Large intestine (tissue), 3 donors: ENCODE results near the gene COX4I2. TPM values are rescaled to one million over a fixed set of nuclear protein-coding genes. Genes with fewer than 3 reads are reported as not detected.
"Not testable (repeated sequence)": the region's sequence is repeated elsewhere in the genome, so short reads cannot be mapped to it uniquely, and the experiment has no call there.

ENCODE experiments used
- DNase-seq, 2 donors: peaks; one replicate each; pipeline versions ENCODE4 v3.0.0 to v3.0.0-alpha.2; 2013
- H3K27ac ChIP-seq: one replicate; pipeline ENCODE4 v1.5.1; 2013; ENCODE audit warnings: low read length
- H3K27me3 ChIP-seq: 2 replicates; pipeline ENCODE4 v1.6.1; 2013; ENCODE audit warnings: low read length; ENCODE audit not compliant: control insufficient read depth, insufficient read depth
- H3K36me3 ChIP-seq: 2 replicates; pipeline ENCODE4 v1.6.1; 2013; ENCODE audit warnings: low read length; ENCODE audit not compliant: control insufficient read depth, insufficient read depth
- H3K4me1 ChIP-seq: one replicate; pipeline ENCODE4 v1.6.1; 2013; ENCODE audit warnings: low read length; ENCODE audit not compliant: control insufficient read depth, insufficient read depth
- H3K4me3 ChIP-seq: one replicate; pipeline ENCODE4 v1.5.1; 2013; ENCODE audit warnings: low read length
- H3K9me3 ChIP-seq: one replicate; pipeline ENCODE4 v1.6.1; 2013; ENCODE audit warnings: mild to moderate bottlenecking, low read depth, low read length, moderate library complexity; ENCODE audit not compliant: control insufficient read depth
- WGBS: methylation state at CpG from one replicate; pipeline ENCODE4 v1.1.5; 2013; ENCODE audit warnings: low lambda C conversion rate; ENCODE audit not compliant: insufficient coverage; 5-methylcytosine and 5-hydroxymethylcytosine counted together
- polyA plus RNA-seq: library from polyadenylated mRNA; unstranded; fragments of 120-200 nt; gene quantifications from one replicate; pipeline ENCODE4 v1.2.1, GENCODE V29; 2013

COX4I2 gene
- polyA plus RNA-seq, 1 donor: 1.8 TPM

DNA sequence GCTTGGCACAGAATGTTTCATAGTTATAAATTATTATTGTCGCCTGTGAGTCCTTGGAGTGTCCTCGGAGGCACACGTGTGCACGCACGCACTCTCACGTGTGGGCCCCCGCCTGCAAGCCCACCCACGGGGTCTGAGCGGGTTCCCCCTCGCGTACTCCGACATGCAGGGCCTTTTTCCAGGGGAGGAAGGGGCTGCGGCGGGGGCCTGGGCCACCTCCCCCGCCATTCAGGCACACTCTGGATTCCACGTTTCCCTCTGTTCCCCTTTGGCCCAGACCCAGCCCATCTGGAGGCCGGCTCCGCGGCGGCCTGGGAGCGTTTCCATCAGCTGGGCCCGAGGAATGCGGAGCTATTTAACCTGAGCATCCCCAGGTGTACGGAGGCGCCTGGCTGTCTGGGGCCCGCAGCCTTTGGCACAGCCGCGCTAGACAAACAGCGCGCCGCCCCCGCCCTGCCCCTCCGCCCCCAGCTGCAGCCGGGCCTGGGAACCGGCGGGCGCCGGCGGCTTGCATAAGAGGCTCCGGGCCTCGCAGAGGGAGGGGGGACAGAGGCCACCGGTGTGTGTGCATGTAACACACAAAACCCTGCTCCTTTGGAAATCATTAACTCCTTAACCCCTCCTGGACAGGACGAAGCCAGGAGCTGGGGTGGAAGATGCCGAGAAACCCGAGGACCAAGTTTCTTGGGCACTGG, 29.3 kb upstream of the COX4I2 start:
- DNase-seq: peak; percentile 95 to 99
- Histone ChIP-seq H3K4me3 (peak overlapping the region; percentile 93), H3K27me3 (no peaks in the 10 kb centered on the region), H3K4me1 (peaks cover 61% of the 10 kb centered on the region), H3K36me3 (peaks cover 7% of the 10 kb centered on the region), H3K27ac (peak overlapping the region; percentile 88), H3K9me3 (no peaks in the 10 kb centered on the region)
- WGBS: no CpG with 5 or more reads among the region's 45 CpGs

DNA sequence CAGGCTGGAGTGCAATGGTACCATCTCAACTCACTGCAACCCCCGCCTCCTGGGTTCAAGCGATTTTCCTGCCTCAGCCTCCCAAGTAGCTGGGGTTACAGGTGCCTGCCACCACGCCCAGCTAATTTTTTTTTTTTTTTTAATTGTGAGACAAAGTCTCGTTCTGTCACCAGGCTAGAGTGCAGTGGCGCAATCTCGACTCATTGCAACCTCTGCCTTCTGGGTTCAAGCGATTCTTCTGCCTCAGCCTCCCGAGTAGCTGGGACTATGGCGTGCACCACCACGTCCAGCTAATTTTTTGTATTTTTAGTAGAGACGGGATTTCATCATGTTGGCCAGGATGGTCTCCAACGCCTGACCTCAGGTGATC, 25.5 kb upstream of the COX4I2 start:
- not testable (repeated sequence) for H3K9me3 ChIP-seq, H3K4me3 ChIP-seq, H3K36me3 ChIP-seq, H3K27me3 ChIP-seq
- Histone ChIP-seq H3K27ac (peak overlapping the region; percentile 87), H3K4me1 (peaks cover 51% of the 10 kb centered on the region)
- WGBS: 100% methylated on average over 1 of the region's 12 CpGs
- peak in 1 of 2 donors; percentile 49 for DNase-seq

DNA sequence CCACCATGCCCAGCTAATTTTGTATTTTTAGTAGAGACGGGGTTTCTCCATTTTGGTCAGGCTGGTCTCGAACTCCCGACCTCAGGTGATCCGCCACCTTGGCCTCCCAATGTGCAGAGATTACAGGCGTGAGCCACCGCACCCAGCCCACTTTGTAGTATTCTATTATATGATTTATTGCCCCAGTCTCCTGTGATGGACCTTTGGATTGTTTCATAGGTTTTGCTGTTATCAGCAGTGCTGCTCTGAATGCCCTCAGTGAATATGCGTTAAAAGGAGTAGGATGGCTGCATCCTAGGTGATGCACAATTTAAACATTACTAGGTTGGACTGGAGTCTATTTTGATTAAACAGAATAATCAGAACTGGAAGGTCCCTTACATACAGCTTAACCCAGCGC, 22.3 kb upstream of the COX4I2 start:
- Histone ChIP-seq H3K36me3 (no peaks in the 10 kb centered on the region), H3K27ac (no peak overlapping the region), H3K4me3 (no peak overlapping the region), H3K4me1 (peaks cover 22% of the 10 kb centered on the region), H3K9me3 (no peaks in the 10 kb centered on the region), H3K27me3 (no peaks in the 10 kb centered on the region)
- 80% methylated on average over 1 of the region's 8 CpGs for WGBS
- peak in 1 of 2 donors; percentile 63 for DNase-seq

DNA sequence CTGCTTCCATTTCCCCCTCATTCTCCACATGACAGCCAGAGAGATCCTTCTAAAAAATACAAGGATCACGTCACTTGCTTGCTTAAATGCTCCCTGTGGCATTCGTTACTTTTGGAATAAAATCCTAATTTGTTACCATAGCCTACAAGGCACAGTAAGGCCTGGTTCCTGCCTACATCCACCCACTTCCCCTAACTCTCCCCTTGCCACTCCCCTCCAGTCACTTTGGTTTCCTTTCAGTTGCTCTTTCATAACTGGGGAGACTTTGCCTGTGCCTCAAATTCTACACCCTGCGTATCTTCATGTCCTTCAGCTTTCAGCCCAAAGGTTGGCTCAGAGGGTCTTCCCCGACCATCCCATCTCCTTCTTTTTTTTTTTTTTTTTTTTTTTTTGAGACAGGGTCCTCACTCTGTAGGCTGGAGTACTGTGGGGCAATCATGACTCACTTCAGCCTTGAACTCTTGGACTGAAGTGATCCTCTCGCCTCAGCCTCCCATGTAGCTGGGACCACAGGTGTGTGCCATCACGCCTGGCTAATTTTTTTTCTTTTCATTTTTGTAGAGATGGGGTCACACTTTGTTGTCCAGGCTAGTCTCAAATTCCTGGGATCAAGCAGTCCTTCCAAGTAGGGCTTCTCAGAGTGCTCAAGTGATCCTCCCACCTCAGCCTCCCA, 20.1 kb upstream of the COX4I2 start:
- peaks cover 2% of the 10 kb centered on the region for H3K4me1 ChIP-seq
- DNase-seq: no peak
- H3K27me3 ChIP-seq: no peaks in the 10 kb centered on the region
- no peaks in the 10 kb centered on the region for H3K9me3 ChIP-seq
- H3K27ac ChIP-seq: no peak overlapping the region
- H3K36me3 ChIP-seq: no peaks in the 10 kb centered on the region
- no peak overlapping the region for H3K4me3 ChIP-seq
- WGBS: 96% methylated on average over 3 of the region's 6 CpGs

DNA sequence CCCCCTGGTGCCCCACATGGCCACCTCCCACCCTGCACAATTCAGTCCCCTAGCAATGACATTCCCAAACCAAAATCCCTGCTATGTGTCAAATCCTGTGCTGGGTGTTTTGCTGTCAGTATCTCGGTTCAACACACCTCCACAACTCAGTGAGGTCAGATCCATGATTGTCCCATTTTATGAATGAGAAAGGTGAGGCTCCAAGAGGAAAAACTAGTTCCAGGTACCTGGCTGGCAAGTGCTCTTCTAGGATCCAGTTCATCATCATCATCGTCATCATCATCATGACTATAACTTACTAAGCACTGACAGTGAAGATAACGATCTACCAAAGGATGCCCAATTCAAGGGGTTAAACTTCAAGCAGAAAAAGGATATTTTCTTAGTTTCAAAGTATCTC, 17.5 kb upstream of the COX4I2 start:
- Histone ChIP-seq H3K4me1 (no peaks in the 10 kb centered on the region), H3K27ac (no peak overlapping the region)
- 80% methylated on average over 1 of the region's 3 CpGs for WGBS

DNA sequence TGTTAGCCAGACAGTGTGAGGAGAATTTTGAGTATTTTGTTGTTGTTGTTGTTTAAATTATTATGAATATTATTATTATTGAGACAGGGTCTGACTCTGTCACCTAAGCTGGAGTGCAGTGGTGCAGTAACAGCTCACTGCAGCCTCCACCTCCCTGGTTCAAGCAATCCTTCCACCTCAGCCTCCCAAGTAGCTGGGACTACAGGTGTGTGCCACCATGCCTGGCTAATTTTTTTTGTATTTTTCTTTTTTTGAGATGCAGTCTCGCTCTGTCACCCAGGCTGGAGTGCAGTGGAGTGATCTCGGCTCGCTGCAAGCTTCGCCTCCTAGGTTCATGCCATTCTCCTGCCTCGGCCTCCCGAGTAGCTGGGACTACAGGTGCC, 14.6 kb upstream of the COX4I2 start:
- H3K4me3 ChIP-seq, H3K27ac ChIP-seq, H3K4me1 ChIP-seq, H3K9me3 ChIP-seq, DNase-seq, H3K27me3 ChIP-seq, H3K36me3 ChIP-seq: not testable (repeated sequence)
- no CpG with 5 or more reads among the region's 6 CpGs for WGBS

More for the DNA sequence above, 17.5 kb upstream of the COX4I2 start:
- Histone ChIP-seq H3K36me3 (no peaks in the 10 kb centered on the region), H3K4me3 (no peak overlapping the region), H3K9me3 (no peaks in the 10 kb centered on the region), H3K27me3 (no peaks in the 10 kb centered on the region)
- no peak for DNase-seq

DNA sequence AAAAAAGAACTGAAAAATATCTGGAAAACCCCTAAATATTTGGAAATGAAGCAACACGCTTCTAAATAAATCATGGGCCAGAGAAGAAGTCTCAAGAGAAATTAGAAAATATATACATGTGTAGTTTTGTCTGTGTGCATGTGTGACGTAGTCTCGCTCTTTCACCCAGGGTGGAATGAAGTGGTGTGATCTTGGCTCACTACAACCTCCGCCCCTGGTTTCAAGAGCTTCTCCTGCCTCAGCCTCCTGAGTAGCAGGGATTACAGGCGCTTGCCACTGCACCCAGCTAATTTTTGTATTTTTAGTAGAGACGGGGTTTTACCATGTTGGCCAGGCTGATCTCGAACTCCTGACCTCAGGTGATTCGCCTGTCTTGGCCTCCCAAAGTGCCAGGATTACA, 11.2 kb upstream of the COX4I2 start:
- H3K9me3 ChIP-seq, H3K4me3 ChIP-seq, H3K4me1 ChIP-seq, H3K27me3 ChIP-seq, H3K27ac ChIP-seq, DNase-seq, H3K36me3 ChIP-seq: not testable (repeated sequence)
- no CpG with 5 or more reads among the region's 8 CpGs for WGBS

DNA sequence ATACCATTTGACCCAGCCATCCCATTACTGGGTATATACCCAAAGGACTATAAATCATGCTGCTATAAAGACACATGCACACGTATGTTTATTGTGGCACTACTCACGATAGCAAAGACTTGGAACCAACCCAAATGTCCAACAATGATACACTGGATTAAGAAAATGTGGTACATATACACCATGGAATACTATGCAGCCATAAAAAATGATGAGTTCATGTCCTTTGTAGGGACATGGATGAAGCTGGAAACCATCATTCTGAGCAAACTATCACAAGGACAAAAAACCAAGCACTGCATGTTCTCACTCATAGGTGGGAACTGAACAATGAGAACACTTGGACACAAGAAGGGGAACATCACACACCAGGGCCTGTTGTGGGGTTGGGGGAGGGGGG, 9.7 kb upstream of the COX4I2 start:
- no CpG with 5 or more reads among the region's 2 CpGs for whole genome bisulfite sequencing
- H3K9me3 ChIP-seq, DNase-seq, H3K4me3 ChIP-seq, H3K27ac ChIP-seq, H3K27me3 ChIP-seq, H3K4me1 ChIP-seq, H3K36me3 ChIP-seq: not testable (repeated sequence)

DNA sequence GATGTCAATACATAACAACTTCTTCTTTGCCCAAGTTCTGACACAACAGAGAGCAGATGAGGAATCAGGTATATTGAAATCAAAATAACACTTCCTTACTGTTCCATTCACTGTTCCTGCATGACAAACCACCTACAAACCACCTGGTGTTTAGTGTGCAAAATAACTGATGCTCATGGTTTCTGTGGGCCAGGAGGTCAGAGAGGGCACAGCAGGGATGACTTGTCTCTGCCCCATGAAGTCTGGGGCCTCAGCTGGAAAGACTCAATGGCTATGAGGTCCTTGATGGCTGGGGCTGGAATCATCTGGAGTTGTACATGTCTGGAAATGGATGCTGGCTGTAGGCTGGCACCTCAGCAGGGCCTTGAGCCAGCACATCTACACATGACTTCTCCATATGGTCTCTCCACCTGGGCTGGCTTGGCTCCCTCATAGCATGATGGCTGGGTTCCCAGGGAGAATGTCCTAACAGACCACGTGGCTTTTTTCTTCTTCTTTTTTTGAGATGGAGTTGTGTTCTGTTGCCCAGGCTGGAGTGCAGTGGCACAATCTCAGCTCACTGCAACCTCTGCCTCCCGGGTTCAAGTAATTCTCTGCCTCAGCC, 7.4 kb upstream of the COX4I2 start:
- no CpG with 5 or more reads among the region's 2 CpGs for WGBS
- Histone ChIP-seq H3K9me3 (no peaks in the 10 kb centered on the region), H3K27ac (no peak overlapping the region), H3K4me1 (no peaks in the 10 kb centered on the region), H3K36me3 (no peaks in the 10 kb centered on the region), H3K27me3 (no peaks in the 10 kb centered on the region), H3K4me3 (no peak overlapping the region)
- DNase-seq: no peak

DNA sequence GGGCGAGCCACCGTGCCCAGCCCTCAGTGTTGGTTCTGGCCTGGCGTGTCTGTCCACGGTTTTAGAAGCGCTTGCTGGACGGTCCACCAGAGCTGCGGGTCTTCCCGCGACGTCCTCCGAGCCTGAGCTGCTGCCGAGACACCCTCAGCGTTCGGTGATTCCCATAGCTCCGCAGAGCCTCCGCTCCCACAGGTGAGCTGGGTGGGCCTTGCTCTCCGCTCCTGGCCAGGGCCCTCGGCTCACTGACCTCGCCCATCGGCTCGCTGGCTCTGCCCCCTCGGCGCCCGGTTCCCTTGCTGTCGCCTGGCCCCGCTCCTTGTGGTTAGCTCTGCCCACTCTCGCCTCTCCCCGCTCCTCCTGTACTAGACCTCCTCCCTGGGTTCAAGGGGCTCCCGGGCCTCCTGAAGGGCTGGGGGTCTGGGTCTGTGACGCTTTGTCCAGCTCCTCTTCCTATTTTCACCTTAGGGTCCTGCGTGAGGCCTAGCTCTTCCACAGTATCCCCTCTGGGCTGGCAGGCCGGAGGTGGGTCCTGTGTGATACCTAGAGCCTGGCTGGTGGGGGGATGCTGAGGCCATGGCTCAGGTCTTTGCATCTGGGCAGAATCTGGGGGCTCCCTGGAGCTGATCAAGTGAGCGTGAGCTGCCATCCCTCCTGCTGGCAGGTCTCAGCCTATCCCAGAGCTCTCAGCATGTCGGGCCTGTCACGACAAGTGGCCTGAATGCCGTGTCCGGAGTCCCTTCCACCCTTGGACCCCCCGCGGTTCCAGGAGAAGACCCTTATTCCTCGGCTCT, 5.0 kb upstream of the COX4I2 start:
- Histone ChIP-seq H3K9me3 (no peaks in the 10 kb centered on the region), H3K36me3 (no peaks in the 10 kb centered on the region), H3K27me3 (peaks cover 5% of the 10 kb centered on the region), H3K27ac (no peak overlapping the region), H3K4me1 (no peaks in the 10 kb centered on the region), H3K4me3 (no peak overlapping the region)
- WGBS: 97% methylated on average over 7 of the region's 40 CpGs
- DNase-seq: no peak
